ENCODE data around the gene HRC.
"Not testable (repeated sequence)": the region's sequence is repeated elsewhere in the genome, so short reads cannot be mapped to it uniquely, and the experiment has no call there.

HRC gene

DNA sequence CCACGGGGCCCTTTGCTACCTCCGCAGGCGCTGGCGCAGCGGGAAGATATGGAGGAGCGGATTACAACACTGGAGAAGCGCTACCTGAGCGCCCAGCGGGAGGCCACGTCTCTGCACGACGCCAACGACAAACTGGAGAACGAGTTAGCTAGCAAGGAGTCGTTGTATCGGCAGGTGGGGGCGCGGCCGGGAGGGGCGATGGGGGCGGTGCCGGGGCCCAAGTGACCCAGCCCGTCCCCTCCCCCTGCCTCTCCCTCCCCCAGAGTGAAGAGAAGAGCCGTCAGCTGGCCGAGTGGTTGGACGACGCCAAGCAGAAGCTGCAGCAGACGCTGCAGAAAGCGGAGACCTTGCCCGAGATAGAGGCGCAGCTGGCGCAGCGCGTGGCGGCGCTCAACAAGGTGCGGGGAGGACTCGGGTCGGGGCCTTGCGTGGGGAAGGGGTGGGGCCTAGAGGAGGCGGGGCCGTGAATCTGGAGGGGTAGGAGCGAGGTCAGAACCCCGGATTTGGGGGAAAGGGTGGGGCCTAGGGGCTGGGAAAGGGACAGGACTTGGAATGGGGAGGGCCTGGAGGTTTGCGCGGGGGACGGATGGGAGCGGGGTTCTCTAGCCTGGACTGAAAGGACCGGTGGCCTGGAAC, 22.1 kb downstream of the HRC start:
- DNase-seq = no peak

DNA sequence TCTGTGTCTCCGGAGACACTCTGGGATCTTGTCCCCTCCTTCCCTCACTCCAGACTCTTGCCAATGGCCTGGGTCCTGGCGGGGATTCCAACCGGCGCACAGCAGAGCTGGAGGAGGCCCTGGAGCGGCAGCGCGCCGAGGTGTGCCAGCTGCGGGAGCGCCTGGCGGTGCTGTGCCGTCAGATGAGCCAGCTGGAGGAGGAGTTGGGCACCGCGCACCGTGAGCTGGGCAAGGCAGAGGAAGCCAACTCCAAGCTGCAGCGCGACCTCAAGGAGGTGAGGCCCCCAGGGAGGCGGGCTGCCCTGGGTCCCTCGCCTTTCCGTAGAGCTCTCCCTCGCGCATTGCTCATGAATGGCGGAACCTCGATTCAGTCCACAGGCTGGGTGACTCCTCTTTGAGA, 24.9 kb downstream of the HRC start:
- no peak for DNase-seq

DNA sequence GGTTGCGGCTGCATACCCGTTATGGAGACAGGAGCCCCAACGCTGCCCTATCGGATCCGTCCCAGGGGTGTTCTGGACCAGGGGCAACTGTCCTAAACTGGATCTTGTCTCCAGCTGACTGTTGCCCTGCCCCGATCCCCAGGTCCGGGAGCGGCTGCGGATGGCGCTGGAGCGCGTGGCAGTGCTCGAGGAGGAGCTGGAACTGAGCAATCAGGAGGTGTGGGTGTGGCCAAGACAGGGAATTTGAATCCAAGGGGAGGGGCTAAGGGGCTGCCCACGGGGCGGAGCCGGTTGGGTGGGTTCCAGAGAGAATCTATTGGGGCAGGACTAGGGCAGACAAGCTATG, 26.0 kb downstream of the HRC start:
- DNase-seq = no peak

DNA sequence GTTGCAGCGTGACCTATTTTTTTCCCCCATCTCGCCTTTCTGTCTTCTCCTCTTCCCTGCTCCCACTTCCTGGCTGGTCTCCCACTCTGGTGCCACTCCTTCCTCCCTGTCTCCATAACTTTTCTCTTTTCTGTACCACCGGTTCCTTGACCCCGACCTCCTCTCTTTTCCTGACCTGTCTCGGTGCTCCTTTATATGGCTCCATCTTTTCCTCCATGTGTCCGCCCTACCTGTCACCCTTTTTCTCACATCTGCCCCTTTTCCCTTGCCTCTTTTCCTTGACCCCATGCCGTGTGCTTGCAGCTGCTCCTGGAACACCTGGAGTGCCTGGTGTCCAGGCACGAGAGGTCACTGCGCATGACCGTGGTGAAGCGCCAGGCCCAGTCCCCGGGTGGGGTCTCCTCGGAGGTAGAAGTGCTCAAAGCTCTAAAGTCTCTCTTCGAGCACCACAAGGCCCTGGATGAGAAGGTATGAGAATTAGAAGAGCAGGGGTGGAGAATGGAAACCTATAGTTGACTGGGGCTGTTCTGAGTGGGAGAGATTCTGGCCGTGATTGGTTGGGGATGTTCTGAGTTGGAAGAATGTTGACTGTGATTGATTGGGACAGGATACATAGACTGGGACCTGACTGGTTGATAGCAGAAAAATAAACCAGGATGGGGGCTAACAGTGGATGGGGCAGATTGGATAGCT, 26.5 kb downstream of the HRC start:
- DNase-seq = no peak

DNA sequence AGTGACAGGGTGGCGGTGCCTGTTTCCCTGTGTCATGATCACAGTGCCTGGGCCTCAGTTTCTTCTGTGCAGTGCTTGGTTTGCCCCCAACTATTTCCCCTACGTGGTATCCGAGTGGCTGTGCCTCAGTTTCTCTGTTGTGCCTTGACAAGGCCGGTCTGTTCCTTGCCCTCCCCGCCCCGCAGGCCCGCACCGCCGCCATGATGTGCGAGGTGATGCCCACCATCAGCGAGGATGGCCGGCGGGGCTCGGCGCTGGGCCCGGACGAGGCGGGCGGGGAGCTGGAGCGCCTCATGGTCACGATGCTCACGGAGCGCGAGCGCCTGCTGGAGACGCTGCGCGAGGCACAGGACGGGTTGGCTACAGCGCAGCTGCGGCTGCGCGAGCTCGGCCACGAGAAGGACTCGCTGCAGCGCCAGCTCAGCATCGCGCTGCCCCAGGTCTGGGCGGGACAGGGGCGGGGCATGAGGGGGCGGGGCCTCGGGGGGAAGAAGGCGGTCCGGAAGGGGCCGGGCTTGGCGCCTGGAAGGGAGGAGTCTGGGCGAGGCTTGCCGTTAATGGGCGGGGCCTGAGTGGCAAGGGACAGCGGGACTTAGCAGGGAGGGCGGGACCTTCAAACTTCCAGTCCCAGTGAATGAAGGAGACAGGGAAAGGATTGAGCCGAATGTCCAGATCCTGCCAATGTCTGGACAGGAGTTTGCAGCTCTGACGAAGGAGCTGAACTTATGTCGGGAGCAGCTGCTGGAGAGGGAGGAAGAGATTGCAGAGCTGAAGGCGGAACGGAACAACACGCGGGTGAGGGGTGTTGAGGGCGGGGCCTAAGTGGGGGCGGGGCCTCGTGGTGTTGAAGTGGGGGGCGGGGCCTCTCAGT, 27.3 kb downstream of the HRC start:
- DNase-seq = peak; percentile 87

DNA sequence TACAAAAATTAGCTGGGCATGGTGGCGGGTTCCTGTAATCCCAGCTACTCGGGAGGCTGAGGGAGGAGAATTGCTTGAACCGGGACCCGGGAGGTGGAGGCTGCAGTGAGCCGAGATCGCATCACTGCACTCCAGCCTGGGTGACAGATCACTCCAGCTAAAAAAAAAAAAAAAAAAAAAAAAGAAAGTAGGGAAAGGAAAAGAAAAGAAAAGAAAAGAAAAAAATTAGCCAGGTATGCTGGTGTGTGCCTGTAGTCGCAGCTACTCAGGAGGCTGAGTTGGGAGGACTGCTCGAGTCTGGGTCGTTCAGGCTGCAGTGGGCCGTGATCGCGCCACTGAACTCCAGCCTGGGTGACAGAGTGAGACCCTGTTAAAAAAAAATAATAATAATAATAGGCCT, 28.0 kb downstream of the HRC start:
- DNase-seq = not testable (repeated sequence)

DNA sequence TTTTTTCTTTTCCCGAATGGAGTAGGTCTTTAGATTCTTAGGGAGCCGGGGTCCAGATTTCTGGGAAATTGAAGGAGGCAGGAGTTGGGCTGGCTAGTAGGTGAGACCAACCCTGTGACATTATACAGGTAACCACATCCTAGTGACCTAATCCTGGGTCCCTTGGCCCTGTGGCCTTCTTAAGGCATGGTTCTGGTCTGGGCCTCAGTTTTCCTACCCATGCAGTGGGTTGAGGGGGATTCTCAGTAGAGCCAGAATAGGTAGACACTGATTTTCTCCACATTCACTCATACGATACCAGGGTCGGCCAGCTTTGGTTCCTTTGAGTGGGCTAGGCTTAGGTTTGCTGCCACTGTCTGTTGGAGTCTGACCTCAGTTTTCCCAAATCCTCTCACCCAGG, 28.6 kb downstream of the HRC start:
- no peak for DNase-seq

DNA sequence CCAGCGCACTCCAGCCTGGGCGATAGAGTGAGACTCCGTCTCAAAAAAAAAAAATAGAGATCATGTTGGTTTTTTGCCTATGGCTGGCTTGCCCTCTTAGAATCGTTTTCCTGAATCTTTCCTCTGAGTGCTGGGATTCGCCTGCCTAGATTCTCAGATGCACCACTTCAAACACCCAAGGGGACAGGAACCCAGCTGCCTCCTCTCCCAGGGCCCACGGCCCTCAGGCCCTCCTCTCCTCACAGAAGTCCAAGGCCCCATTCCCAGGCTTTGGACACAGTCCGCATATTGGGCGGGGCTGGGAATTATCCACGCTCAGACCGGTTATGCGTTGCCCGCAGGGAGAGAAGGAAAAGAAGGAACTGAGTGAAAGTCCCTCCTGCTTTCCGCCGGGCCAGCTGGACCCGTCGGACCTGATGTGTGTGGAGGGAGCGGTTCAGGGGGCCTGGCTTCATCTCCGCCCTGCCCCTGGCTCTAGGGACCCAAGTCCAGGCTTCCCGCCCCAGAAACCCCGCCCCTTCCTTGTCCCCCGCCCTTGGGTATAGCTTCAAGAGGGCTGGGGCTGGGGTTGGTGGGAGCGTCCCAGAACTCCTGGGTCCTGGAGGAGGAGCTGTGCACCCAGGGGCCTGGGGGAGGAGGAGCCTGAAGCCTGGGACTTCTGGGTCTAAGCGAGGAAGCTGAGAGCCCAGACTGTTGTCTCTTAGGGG, 30.0 kb downstream of the HRC start:
- no peak for DNase-seq

DNA sequence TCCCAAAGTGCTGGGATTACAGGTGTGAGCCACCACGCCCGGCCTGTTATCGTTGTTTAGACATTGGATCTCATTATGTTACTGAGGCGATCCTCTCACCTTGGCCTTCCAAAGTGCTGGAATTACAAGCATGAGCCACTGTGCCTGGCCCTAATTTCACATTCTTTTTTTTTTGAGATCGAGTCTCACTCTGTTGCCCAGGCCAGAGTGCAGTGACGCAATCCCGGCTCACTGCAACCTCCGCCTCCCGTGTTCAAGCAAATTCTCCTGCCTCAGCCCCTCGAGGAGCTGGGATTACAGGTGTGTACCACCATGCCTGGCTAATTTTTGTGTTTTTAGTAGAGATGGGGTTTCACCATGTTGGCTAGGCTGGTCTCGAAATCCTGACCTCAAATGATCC, 31.9 kb downstream of the HRC start:
- DNase-seq = not testable (repeated sequence)

DNA sequence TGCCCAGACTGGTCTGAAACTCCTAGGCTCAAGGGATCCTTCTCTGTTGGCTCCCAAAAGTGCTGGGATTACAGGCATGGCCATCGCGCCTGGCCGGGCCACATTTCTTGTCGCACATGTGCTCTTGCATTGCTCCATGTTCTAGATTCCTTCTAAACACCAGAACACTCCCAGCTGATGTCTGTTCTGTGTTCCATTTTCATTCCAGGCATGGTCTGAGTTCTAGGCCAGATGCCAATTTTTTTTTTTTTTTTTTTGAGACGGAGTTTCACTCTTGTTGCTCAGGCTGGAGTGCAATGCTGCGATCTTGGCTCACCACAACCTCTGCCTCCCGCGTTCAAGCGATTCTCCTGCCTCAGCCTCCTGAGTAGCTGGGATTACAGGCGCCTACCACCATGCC, 33.4 kb downstream of the HRC start:
- not testable (repeated sequence) for DNase-seq

DNA sequence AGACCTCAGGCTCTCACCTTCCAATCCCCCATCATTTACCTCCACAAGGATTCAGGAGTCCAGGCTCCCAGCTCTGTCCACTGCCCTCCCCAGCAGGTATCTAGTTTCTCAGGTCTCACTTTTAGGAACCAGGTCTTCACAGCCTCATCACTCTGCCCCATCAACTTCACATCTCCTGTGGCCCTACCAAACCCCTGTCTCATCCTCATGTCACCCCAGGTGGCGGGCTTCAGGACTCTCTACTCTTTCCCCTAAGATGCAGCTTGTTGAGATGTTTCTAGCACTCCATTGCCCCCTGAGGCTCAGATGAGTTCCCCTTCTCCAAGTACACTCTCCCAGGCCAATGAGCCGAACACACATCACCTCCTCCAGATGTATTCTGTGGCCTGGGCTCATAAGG, 34.3 kb downstream of the HRC start:
- DNase-seq = no peak

DNA sequence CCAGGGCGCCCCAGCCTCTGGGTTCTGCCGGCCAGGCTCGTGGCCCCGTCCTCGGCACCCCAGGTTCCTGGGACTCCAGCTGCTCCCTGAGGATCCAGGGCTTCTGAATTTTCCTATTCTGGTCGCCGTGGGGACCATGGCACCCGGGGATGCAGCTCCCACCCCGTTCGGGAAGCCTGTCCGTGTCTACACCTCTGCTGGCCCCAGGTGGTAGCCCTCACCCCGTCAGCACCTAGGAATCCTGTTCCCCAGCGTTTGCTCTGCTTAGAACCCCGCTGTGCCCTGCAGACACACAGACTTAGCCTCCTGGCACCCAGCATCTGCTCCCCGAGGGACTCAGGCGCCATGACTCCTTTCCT, 34.9 kb downstream of the HRC start:
- DNase-seq = no peak

DNA sequence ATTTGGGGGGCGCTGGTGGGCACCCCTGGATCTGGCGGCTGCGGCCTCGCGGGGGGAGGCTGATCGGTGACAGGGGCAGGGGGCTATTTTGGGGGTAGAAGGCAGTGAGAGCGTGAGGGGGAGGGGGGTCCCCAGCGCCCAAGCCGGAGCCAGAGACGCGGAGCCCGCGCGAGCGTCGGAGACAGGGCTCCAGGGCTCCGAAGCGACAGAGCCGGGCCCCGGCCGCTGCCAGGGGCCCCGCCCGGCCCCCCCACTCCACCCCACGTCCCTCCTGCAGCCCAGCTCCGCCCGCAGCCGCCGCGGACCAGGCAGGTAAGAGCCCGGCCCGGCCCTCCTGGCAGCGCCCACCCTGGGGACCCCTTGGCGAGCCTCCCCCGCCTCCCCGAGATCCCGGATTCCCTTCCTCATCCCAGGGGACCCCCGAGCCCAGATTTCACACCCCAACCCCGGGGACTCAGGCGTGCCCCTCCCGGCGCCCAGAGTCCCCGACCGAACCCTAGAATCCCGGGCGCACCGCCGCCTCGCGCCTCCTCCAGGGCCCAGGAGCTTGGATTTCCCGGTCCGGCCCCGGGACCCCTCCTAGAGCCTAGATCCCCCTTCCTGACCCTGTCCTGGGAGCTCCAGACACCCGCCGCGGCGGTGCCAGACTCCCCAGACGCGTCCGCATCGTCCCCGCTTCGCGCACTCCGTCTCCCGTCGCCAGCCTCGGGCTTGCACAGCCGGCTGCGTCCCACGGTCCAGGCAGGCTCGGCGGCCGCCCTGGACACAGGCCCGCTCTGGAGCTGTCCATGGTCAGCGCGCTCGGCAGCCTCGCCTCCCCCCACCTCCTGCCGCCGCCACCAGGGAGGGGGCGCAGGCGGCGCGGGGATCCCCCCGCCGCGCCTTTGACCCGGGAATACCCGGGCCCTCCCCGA, 35.5 kb downstream of the HRC start, which contains the start of gene PPFIA3:
PPFIA3 (plus strand) TSS at position 134 of the 914 bp plus-strand sequence. CDS start 8,330 bp downstream, outside the sequence.
- no peak for DNase-seq

DNA sequence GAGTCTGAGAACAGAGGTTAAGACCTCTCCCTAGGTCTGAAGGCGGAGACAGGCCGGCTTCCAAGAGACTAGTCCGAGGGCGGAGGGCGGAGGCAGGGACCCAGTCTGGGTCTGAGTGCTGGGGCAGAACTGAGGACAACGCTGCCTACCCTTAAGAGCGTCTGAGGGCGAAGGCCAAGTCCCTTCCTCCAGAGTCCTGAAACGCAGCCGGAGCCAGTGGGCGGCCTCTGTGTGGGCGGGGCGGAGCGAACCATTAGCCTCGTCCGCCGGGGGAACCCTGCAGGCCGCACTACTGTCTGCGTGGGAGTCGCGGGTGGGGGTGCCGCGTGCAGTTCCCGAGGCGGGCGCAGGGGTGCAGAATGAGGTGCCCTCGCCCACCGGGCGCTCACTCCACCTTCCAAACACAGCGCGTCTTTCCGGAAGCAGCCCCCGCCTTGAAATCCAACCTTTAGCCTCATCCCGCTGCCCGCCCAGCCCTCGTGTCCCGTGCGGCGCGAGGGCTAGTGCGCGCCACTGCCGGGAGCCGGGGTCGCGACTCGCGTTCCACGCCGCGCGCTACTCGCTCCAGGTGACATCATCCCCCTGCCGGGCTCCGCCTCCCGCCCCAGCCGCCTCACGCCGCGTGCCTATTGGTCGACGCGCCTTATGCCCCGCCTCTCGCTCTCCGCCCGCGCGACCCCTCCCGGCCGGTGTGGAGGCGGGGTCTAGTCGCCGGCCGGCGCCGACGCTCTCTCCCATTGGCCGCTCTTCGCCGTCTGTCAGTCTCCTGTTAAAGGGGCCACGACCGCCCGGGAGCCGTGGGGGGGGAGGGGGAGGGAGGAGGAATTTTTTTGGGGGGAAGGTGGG, 36.4 kb downstream of the HRC start, which contains the start of gene C19orf73:
C19orf73 (minus strand) TSS at position 579 of the 846 bp plus-strand sequence; CDS start at position 458, 121 bp downstream.
- DNase-seq = peak; percentile 91

DNA sequence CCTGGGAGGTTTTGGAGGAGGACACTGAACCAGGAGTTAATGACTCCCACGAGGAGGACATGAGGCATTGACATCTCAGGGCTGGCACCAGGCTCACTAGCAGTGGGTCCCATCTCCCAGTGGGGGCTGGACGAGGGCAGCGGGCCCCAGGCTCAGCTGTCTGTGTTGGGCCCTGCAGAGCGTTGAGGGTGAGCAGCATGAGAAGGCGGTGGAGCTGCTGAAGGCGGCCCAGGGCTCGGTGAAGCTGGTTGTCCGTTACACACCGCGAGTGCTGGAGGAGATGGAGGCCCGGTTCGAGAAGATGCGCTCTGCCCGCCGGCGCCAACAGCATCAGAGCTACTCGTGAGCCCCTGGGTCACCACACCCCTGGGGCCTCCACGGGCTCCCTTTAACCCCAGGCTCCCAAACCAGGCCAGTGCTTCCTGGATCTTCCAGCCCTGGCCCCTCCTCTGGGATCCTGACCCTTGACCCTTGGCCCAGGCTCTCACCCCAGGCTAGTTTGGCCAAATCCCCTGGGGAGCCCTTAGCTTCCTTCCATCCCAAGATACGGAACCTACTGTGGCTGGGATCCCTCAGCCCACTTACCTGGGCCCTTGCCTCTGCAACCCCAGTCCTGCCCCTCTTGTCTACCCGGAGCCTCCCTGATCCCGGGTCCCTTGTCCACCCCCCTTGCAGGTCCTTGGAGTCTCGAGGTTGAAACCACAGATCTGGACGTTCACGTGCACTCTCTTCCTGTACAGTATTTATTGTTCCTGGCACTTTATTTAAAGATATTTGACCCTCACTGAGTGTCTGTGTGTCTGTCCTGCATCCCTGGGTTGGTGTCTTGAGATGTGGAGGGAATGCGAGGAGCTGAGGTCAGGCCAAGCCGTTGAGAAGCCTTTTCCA, 37.3 kb downstream of the HRC start:
- no peak for DNase-seq

DNA sequence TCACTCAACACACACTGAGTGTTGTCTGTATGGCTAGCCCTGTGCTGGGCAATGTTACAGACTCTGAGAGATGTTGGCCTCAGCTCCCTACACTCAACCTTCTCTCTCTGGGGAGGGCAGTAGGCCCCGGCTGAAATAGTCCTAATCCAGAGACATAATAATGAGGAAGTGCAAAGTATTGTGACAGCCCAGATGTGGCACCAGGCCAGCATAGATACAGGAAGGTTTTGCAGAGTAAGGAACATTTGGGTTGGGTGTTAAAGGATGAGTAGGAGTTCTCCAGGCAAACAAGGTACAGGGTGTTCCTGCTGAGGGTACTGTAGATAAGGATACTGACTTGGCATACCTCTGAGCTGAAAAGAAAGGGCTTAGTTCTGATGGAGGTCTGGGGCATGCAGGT, 38.7 kb downstream of the HRC start:
- DNase-seq = no peak

DNA sequence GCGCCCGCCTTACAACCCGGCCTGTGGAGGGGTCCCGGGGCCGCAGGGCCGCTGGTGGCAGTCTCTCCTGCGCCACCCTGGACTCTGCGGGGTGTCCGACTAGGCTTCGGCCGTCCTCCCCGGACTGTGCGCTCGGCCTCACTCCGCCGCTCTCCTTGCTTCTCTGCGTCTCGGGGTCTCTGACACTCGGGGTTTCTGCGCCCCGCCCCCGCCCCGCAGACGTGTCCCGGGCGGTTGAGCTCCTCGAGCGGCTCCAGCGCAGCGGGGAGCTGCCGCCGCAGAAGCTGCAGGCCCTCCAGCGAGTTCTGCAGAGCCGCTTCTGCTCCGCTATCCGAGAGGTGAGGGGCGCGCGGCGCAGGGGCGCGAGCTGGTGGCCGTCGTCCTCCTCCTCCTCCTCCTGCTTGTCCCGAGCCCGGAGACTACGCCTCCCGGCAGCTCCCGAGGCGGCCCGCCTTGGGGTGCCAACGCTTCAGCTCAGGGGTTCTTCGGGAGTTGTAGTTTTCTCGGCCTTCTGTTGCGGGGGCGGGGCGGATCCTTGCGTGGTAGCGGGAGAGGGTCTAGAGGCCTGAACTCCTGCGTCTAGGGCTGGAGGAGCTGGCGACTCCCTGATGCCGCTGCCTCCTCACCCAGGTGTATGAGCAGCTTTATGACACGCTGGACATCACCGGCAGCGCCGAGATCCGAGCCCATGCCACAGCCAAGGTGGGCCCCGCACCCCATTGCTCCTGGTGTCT, 40.4 kb downstream of the HRC start:
- DNase-seq = peak; percentile 27

DNA sequence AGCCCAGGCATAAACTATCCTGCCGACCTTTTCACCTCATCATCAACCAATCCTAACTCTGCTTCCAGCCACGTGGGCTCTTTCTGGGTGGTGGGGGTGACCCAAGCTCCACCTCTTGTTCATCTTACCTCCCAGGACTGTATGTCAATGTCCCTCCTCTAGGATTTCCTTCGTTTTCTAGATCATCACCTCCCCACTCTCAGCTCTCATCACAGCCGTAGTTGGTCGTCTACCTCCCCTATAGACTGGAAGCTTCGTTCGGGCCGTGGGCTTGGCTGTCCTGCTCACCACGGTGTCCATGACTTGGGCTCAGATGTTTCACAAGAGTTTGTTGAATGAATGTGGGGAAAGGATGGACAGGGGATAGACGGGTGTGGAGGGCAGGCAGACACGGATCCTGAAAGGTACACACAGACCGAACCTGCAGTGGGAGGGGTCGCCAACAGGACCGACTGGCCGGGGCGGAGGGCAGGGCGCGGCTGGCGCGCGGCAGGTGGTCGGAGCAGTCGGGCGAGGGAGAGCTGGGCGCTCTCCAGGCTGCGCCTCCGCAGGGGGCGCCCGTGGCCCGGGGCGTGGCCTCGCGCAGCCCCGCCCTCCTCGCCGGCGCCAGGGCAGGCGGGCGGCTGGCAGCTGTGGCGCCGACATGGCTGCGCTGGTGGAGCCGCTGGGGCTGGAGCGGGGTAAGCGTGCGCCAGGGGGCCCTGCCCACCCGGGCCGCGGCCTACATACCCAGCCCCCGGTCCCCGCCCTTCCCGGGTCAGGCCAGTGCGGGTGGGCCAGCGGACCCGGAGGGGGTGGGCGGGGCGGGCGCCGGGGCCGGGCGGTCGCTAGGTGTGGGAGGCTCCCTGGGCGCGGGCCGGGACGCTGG, 41.2 kb downstream of the HRC start, which contains the start of gene LIN7B:
LIN7B (plus strand) TSS at position 609 of the 868 bp plus-strand sequence; CDS start at position 644, 35 bp downstream.
- DNase-seq = peak; percentile 64

Data from effector CD4-positive, alpha-beta T cell (primary cell).